ENCODE measurements around the gene MNAT1. TPM values are rescaled to one million over a fixed set of nuclear protein-coding genes. Genes with fewer than 3 reads are reported as not detected.

MNAT1 gene
- polyA plus RNA-seq, 1 donor from 2014 or later, result 104 TPM

GRCh38 chr14:60710494-60710893 is 24.1 kb upstream of the MNAT1 start:
- no peak overlapping the region for H3K4me2 ChIP-seq (ENCODE audit: low read length)
- no peak overlapping the region for H3K9ac ChIP-seq (ENCODE audit: low read length)
- H3K27me3 ChIP-seq (ENCODE audit: insufficient read depth, low read depth, low read length), result no peaks in the 10 kb centered on the region
- H3K9me2 ChIP-seq (ENCODE audit: insufficient read depth, low read length), result no peaks in the 10 kb centered on the region
- H3K4me3 ChIP-seq (ENCODE audit: low read length), result no peak overlapping the region
- no peaks in the 10 kb centered on the region for H3K79me2 ChIP-seq (replicated peaks; ENCODE audit: insufficient read depth, low read length)
- no peaks in the 10 kb centered on the region for H3F3A ChIP-seq (ENCODE audit: insufficient read depth, low read length, poor library complexity, severe bottlenecking)
- no peak overlapping the region for H2AFZ ChIP-seq (ENCODE audit: low read depth, low read length)
- no peaks in the 10 kb centered on the region for H3K9me3 ChIP-seq (ENCODE audit: low read length)
- no peak for TF ChIP-seq POLR2AphosphoS5 (IDR thresholded peaks at IDR 0.05)
- no peak for TF ChIP-seq RAD21 (conservative IDR thresholded peaks at IDR 0.05)
- no peak for TF ChIP-seq SMC3 (conservative IDR thresholded peaks at IDR 0.05; ENCODE audit: poor library complexity)
- TF ChIP-seq EP300 (conservative IDR thresholded peaks at IDR 0.05; ENCODE audit: poor library complexity, severe bottlenecking), result no peak
- no peak for TF ChIP-seq CTCF (IDR thresholded peaks at IDR 0.05; ENCODE audit: poor library complexity, severe bottlenecking)
- TF ChIP-seq TAF1 (IDR thresholded peaks at IDR 0.05; ENCODE audit: low read depth), result no peak
- TF ChIP-seq MXI1 (conservative IDR thresholded peaks at IDR 0.05; ENCODE audit: poor library complexity, severe bottlenecking), result no peak
- TF ChIP-seq EZH2 (IDR thresholded peaks at IDR 0.05; ENCODE audit: borderline replicate concordance, insufficient read depth, low read length, poor library complexity, severe bottlenecking), result no peak
- TF ChIP-seq, protein P1, sequence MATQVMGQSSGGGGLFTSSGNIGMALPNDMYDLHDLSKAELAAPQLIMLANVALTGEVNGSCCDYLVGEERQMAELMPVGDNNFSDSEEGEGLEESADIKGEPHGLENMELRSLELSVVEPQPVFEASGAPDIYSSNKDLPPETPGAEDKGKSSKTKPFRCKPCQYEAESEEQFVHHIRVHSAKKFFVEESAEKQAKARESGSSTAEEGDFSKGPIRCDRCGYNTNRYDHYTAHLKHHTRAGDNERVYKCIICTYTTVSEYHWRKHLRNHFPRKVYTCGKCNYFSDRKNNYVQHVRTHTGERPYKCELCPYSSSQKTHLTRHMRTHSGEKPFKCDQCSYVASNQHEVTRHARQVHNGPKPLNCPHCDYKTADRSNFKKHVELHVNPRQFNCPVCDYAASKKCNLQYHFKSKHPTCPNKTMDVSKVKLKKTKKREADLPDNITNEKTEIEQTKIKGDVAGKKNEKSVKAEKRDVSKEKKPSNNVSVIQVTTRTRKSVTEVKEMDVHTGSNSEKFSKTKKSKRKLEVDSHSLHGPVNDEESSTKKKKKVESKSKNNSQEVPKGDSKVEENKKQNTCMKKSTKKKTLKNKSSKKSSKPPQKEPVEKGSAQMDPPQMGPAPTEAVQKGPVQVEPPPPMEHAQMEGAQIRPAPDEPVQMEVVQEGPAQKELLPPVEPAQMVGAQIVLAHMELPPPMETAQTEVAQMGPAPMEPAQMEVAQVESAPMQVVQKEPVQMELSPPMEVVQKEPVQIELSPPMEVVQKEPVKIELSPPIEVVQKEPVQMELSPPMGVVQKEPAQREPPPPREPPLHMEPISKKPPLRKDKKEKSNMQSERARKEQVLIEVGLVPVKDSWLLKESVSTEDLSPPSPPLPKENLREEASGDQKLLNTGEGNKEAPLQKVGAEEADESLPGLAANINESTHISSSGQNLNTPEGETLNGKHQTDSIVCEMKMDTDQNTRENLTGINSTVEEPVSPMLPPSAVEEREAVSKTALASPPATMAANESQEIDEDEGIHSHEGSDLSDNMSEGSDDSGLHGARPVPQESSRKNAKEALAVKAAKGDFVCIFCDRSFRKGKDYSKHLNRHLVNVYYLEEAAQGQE (IDR thresholded peaks at IDR 0.05; ENCODE audit: borderline replicate concordance), result no peak
- no peak overlapping the region for H3K27ac ChIP-seq (ENCODE audit: low read length)
- H3K36me3 ChIP-seq (ENCODE audit: insufficient read depth, low read length), result no peaks in the 10 kb centered on the region
- H4K20me1 ChIP-seq (ENCODE audit: insufficient read depth), result no peaks in the 10 kb centered on the region

- Histone ChIP-seq H3K79me2 (replicated peaks; ENCODE audit: insufficient read depth, low read length) (no peaks in the 10 kb centered on the region), H3K9ac (ENCODE audit: low read length) (no peak overlapping the region), H2AFZ (ENCODE audit: low read depth, low read length) (no peak overlapping the region), H3K9me2 (ENCODE audit: insufficient read depth, low read length) (no peaks in the 10 kb centered on the region), H3K4me2 (ENCODE audit: low read length) (no peak overlapping the region), H3K4me3 (ENCODE audit: low read length) (no peak overlapping the region), H4K20me1 (ENCODE audit: insufficient read depth) (no peaks in the 10 kb centered on the region), H3K9me3 (ENCODE audit: low read length) (no peaks in the 10 kb centered on the region), H3K27ac (ENCODE audit: low read length) (no peak overlapping the region), H3K27me3 (ENCODE audit: insufficient read depth, low read depth, low read length) (no peaks in the 10 kb centered on the region), H3F3A (ENCODE audit: insufficient read depth, low read length, poor library complexity, severe bottlenecking) (no peaks in the 10 kb centered on the region), H3K36me3 (ENCODE audit: insufficient read depth, low read length) (no peaks in the 10 kb centered on the region)
- TF ChIP-seq EP300 (conservative IDR thresholded peaks at IDR 0.05; ENCODE audit: poor library complexity, severe bottlenecking) (no peak), EZH2 (IDR thresholded peaks at IDR 0.05; ENCODE audit: borderline replicate concordance, insufficient read depth, low read length, poor library complexity, severe bottlenecking) (no peak), RAD21 (conservative IDR thresholded peaks at IDR 0.05) (no peak), MXI1 (conservative IDR thresholded peaks at IDR 0.05; ENCODE audit: poor library complexity, severe bottlenecking) (no peak), CTCF (IDR thresholded peaks at IDR 0.05; ENCODE audit: poor library complexity, severe bottlenecking) (no peak), POLR2AphosphoS5 (IDR thresholded peaks at IDR 0.05) (no peak), SMC3 (conservative IDR thresholded peaks at IDR 0.05; ENCODE audit: poor library complexity) (no peak), TAF1 (IDR thresholded peaks at IDR 0.05; ENCODE audit: low read depth) (no peak)
- TF ChIP-seq, protein P1 (IDR thresholded peaks at IDR 0.05; ENCODE audit: borderline replicate concordance), result no peak
These were observed 21.0 kb upstream of the MNAT1 start for GRCh38 chr14:60713513-60713912.
